ENCODE data around the gene AXDND1. TPM values are rescaled to one million over a fixed set of nuclear protein-coding genes. Genes with fewer than 3 reads are reported as not detected.

The AXDND1 gene
- total and polyA plus RNA-seq, 2 of the 8 experiments (the other 6 are each of a cell fraction or from before 2014, with no cell fraction given): 0.61 TPM; not detected in 1

GRCh38 chr1:179599623-179600249 is 234.0 kb downstream of the AXDND1 start (continued):
- TF ChIP-seq CHD7 (IDR thresholded peaks at IDR 0.05; ENCODE audit: insufficient replicate concordance, low read length): no peak
- TF ChIP-seq JUN (IDR thresholded peaks at IDR 0.05; ENCODE audit: low read depth, low read length): no peak
- no peak for TF ChIP-seq SIRT6 (IDR thresholded peaks at IDR 0.05; ENCODE audit: low read length)
- TF ChIP-seq RAD21 (IDR thresholded peaks at IDR 0.05 in 1 of 2, conservative IDR thresholded peaks at IDR 0.05 in 1 of 2; ENCODE audit: low read depth in 2 of 2, low read length in 2 of 2): peak; percentile 44 to 61
- TF ChIP-seq TAF7 (optimal IDR thresholded peaks at IDR 0.05; ENCODE audit: borderline replicate concordance, low read depth, low read length): no peak
- no peak for TF ChIP-seq ATF2 (IDR thresholded peaks at IDR 0.05; ENCODE audit: low read length)
- no peak for TF ChIP-seq RNF2 (IDR thresholded peaks at IDR 0.05; ENCODE audit: borderline replicate concordance, low read depth, low read length, missing control alignments, poor library complexity, severe bottlenecking)
- TF ChIP-seq KDM5A (IDR thresholded peaks at IDR 0.05; ENCODE audit: low read length): no peak
